ENCODE data around the gene ZNF808.

DNA sequence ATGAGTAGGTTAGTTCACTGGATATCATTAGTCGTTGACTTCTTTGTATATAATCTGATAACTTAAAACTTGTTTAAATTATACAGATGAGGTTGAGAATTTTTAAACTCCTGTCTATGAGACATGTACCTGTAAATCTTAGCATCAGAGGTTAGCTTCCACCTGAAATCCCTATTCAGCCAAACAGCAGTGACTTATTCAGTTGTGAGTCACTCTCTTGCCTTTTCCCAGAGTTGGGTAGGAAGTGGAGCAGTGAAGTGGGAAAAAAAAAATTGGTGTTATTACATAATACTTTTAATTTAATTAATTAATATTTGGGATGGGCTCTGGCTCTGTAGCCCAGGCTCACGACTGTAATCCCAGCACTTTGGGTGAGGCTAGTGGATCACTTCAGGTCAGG lies 75.5 kb downstream of the ZNF808 start:
- no peak for TF ChIP-seq POLR2A (IDR thresholded peaks at IDR 0.05; ENCODE audit: low read length)
- TF ChIP-seq GATA1 (IDR thresholded peaks at IDR 0.05; ENCODE audit: low read depth, low read length) = no peak
